HCT116 (cell line): ENCODE data around the gene MCF2L.

Source experiments
- EZH2 ChIP-seq: fragments of 200-600 bp; sonication (generic); IDR thresholded peaks from 2 replicates; pipeline ENCODE4 v1.6.1; 2017; ENCODE audit warnings: antibody characterized with exemption, mixed run types
- EZH2phosphoT487 ChIP-seq: fragments of 200-600 bp; IDR thresholded peaks from 2 replicates; pipeline ENCODE4 v1.6.1; 2018; ENCODE audit warnings: antibody characterized with exemption, borderline replicate concordance
- JUND ChIP-seq: IDR thresholded peaks from 2 replicates; pipeline ENCODE4 v1.6.1; 2012
- POLR2A ChIP-seq: IDR thresholded peaks from 2 replicates; pipeline ENCODE4 v1.7.0; 2011; ENCODE audit warnings: borderline replicate concordance; ENCODE audit not compliant: insufficient read depth, insufficient read length; ENCODE audit errors: extremely low read depth
- POLR2AphosphoS5 ChIP-seq: IDR thresholded peaks from 2 replicates; pipeline ENCODE4 v1.6.1; 2011; ENCODE audit warnings: mild to moderate bottlenecking, low read depth, low read length, moderate library complexity
- SP1 ChIP-seq: IDR thresholded peaks from 2 replicates; pipeline ENCODE4 v1.6.1; 2012; ENCODE audit warnings: low read depth
- YY1 ChIP-seq: IDR thresholded peaks from 2 replicates; pipeline ENCODE4 v1.6.1; 2011; ENCODE audit warnings: low read length, low read depth, moderate library complexity, mild to moderate bottlenecking; ENCODE audit not compliant: insufficient replicate concordance; ENCODE audit errors: extremely low read depth
- TF ChIP-seq, protein P1 (sequence below): IDR thresholded peaks from 2 replicates; pipeline ENCODE4 v1.6.1; 2012; ENCODE audit warnings: low read depth
- TF ChIP-seq, protein P2 (sequence below), 3 experiments: fragments of 200-600 bp in 1 of 3; sonication (generic) in 1 of 3; IDR thresholded peaks in 2 of 3; conservative IDR thresholded peaks in 1 of 3; 2 replicates each; pipeline ENCODE4 v1.5.1; 2012 to 2017; ENCODE audit warnings: low read depth in 2 of 3, low read length in 2 of 3, antibody characterized with exemption in 1 of 3, borderline replicate concordance in 1 of 3, control low read depth in 1 of 3, mild to moderate bottlenecking in 1 of 3, mixed read lengths in 1 of 3, mixed run types in 1 of 3, moderate library complexity in 1 of 3; ENCODE audit not compliant: insufficient read depth in 1 of 3

DNA sequence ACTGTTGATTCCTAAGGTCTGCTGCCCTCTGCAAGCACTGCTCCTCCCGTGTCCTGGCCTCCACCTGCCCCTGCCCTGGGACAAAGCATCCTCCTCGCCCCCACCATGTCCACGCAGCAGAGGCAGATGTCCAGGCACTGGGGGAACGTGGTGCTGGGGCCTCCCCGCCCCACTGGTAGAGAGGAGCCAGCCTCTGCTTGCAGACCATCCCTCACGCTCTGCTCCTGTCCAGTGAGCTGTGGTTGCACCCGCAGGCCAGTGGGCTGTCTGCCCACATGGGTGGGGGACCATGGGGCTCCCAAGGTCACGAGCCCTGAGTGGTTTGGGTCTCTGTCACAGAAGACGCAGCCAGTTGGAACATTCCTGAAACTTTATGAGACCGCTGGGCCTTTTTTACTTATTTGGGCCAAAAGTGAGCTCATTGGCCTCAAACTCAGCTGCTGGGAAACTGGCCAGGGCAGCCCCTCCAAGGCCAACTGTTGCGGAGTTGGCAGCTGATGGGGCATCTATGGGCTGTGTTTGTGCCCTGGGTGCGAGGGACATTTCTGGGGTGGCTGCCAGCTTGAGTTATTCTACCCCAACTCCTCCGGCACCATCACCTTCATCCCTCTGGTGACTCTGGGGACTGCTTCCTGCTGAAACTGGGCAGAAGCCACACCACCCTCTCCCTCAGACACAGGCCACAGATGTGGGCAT, 71.7 kb downstream of the MCF2L start:
- TF ChIP-seq POLR2A (no peak), EZH2phosphoT487 (no peak), POLR2AphosphoS5 (no peak), JUND (no peak), YY1 (no peak), SP1 (no peak), EZH2 (no peak)
- TF ChIP-seq, protein P1, sequence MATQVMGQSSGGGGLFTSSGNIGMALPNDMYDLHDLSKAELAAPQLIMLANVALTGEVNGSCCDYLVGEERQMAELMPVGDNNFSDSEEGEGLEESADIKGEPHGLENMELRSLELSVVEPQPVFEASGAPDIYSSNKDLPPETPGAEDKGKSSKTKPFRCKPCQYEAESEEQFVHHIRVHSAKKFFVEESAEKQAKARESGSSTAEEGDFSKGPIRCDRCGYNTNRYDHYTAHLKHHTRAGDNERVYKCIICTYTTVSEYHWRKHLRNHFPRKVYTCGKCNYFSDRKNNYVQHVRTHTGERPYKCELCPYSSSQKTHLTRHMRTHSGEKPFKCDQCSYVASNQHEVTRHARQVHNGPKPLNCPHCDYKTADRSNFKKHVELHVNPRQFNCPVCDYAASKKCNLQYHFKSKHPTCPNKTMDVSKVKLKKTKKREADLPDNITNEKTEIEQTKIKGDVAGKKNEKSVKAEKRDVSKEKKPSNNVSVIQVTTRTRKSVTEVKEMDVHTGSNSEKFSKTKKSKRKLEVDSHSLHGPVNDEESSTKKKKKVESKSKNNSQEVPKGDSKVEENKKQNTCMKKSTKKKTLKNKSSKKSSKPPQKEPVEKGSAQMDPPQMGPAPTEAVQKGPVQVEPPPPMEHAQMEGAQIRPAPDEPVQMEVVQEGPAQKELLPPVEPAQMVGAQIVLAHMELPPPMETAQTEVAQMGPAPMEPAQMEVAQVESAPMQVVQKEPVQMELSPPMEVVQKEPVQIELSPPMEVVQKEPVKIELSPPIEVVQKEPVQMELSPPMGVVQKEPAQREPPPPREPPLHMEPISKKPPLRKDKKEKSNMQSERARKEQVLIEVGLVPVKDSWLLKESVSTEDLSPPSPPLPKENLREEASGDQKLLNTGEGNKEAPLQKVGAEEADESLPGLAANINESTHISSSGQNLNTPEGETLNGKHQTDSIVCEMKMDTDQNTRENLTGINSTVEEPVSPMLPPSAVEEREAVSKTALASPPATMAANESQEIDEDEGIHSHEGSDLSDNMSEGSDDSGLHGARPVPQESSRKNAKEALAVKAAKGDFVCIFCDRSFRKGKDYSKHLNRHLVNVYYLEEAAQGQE, result no peak
- TF ChIP-seq, protein P2, sequence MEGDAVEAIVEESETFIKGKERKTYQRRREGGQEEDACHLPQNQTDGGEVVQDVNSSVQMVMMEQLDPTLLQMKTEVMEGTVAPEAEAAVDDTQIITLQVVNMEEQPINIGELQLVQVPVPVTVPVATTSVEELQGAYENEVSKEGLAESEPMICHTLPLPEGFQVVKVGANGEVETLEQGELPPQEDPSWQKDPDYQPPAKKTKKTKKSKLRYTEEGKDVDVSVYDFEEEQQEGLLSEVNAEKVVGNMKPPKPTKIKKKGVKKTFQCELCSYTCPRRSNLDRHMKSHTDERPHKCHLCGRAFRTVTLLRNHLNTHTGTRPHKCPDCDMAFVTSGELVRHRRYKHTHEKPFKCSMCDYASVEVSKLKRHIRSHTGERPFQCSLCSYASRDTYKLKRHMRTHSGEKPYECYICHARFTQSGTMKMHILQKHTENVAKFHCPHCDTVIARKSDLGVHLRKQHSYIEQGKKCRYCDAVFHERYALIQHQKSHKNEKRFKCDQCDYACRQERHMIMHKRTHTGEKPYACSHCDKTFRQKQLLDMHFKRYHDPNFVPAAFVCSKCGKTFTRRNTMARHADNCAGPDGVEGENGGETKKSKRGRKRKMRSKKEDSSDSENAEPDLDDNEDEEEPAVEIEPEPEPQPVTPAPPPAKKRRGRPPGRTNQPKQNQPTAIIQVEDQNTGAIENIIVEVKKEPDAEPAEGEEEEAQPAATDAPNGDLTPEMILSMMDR (IDR thresholded peaks at IDR 0.05 in 2 of 3, conservative IDR thresholded peaks at IDR 0.05 in 1 of 3; ENCODE audit: borderline replicate concordance in 1 of 3, insufficient read depth in 1 of 3, low read depth in 2 of 3, low read length in 2 of 3), result no peak
